ENCODE results near the gene TBC1D1.

TBC1D1 gene

GRCh38 chr4:37889849-37890800, 759 bp upstream of the TBC1D1 start:
- H3K4me3 ChIP-seq (ENCODE audit: low read depth in 1 of 2, low read length in 1 of 2), result peak overlapping the region; percentile 77 to 83
- H3K9me3 ChIP-seq, result no peaks in the 10 kb centered on the region
- no peaks in the 10 kb centered on the region for H3K27me3 ChIP-seq
- H3K36me3 ChIP-seq, result peaks cover 4% of the 10 kb centered on the region
- H3K27ac ChIP-seq, result peak overlapping the region; percentile 88
- peaks cover 39 to 63% of the 10 kb centered on the region in 2 experiments for H3K4me1 ChIP-seq (ENCODE audit: control insufficient read depth in 1 of 2, insufficient read depth in 1 of 2, low read depth in 1 of 2, low read length in 1 of 2)
- peak; percentile 32 for TF ChIP-seq CTCF (IDR thresholded peaks at IDR 0.05)

- Histone ChIP-seq H3K27me3 (no peaks in the 10 kb centered on the region), H3K4me3 (ENCODE audit: low read depth in 1 of 2, low read length in 1 of 2) (peak overlapping the region; percentile 77 to 83), H3K9me3 (no peaks in the 10 kb centered on the region), H3K4me1 (ENCODE audit: control insufficient read depth in 1 of 2, insufficient read depth in 1 of 2, low read depth in 1 of 2, low read length in 1 of 2) (peaks cover 32 to 67% of the 10 kb centered on the region in 2 experiments), H3K27ac (peak overlapping the region; percentile 88), H3K36me3 (peaks cover 14% of the 10 kb centered on the region)
- TF ChIP-seq CTCF (IDR thresholded peaks at IDR 0.05), result peak; percentile 46
These were observed 626 bp downstream of the TBC1D1 start for GRCh38 chr4:37891260-37892159.

GRCh38 chr4:37892641-37893040, 1.8 kb downstream of the TBC1D1 start:
- H3K4me3 ChIP-seq (ENCODE audit: low read depth in 1 of 2, low read length in 1 of 2), result peak overlapping the region; percentile 77 to 83
- H3K27me3 ChIP-seq, result no peaks in the 10 kb centered on the region
- H3K9me3 ChIP-seq, result no peaks in the 10 kb centered on the region
- H3K4me1 ChIP-seq (ENCODE audit: control insufficient read depth in 1 of 2, insufficient read depth in 1 of 2, low read depth in 1 of 2, low read length in 1 of 2), result peaks cover 31 to 64% of the 10 kb centered on the region in 2 experiments
- peak; percentile 16 for TF ChIP-seq CTCF (IDR thresholded peaks at IDR 0.05)
- H3K36me3 ChIP-seq, result peaks cover 14% of the 10 kb centered on the region
- peak overlapping the region; percentile 88 for H3K27ac ChIP-seq

- peak overlapping the region; percentile 88 for H3K27ac ChIP-seq
- H3K27me3 ChIP-seq, result no peaks in the 10 kb centered on the region
- H3K4me3 ChIP-seq (ENCODE audit: low read depth in 1 of 2, low read length in 1 of 2), result peak overlapping the region; percentile 77 to 83
- no peak for TF ChIP-seq CTCF (IDR thresholded peaks at IDR 0.05)
- H3K4me1 ChIP-seq (ENCODE audit: control insufficient read depth in 1 of 2, insufficient read depth in 1 of 2, low read depth in 1 of 2, low read length in 1 of 2), result peaks cover 31 to 59% of the 10 kb centered on the region in 2 experiments
- peaks cover 14% of the 10 kb centered on the region for H3K36me3 ChIP-seq
- H3K9me3 ChIP-seq, result no peaks in the 10 kb centered on the region
These were observed 2.3 kb downstream of the TBC1D1 start for GRCh38 chr4:37893164-37893563.

- no peak for TF ChIP-seq CTCF (IDR thresholded peaks at IDR 0.05)
- Histone ChIP-seq H3K4me1 (ENCODE audit: control insufficient read depth in 1 of 2, insufficient read depth in 1 of 2, low read depth in 1 of 2, low read length in 1 of 2) (peaks cover 25 to 46% of the 10 kb centered on the region in 2 experiments), H3K4me3 (ENCODE audit: low read depth in 1 of 2, low read length in 1 of 2) (no peak overlapping the region)
These were observed 4.4 kb downstream of the TBC1D1 start for GRCh38 chr4:37895271-37895670.

More at GRCh38 chr4:37895271-37895670, 4.4 kb downstream of the TBC1D1 start:
- Histone ChIP-seq H3K36me3 (peaks cover 17% of the 10 kb centered on the region), H3K27me3 (no peaks in the 10 kb centered on the region), H3K9me3 (no peaks in the 10 kb centered on the region), H3K27ac (no peak overlapping the region)
